ENCODE data around the gene ZNF316.
"Not testable (repeated sequence)": the region's sequence is repeated elsewhere in the genome, so short reads cannot be mapped to it uniquely, and the experiment has no call there.

Gene ZNF316

GRCh38 chr7:6647541-6647940 lies 10.4 kb downstream of the ZNF316 start:
- FAIRE-seq: no peak

DNA sequence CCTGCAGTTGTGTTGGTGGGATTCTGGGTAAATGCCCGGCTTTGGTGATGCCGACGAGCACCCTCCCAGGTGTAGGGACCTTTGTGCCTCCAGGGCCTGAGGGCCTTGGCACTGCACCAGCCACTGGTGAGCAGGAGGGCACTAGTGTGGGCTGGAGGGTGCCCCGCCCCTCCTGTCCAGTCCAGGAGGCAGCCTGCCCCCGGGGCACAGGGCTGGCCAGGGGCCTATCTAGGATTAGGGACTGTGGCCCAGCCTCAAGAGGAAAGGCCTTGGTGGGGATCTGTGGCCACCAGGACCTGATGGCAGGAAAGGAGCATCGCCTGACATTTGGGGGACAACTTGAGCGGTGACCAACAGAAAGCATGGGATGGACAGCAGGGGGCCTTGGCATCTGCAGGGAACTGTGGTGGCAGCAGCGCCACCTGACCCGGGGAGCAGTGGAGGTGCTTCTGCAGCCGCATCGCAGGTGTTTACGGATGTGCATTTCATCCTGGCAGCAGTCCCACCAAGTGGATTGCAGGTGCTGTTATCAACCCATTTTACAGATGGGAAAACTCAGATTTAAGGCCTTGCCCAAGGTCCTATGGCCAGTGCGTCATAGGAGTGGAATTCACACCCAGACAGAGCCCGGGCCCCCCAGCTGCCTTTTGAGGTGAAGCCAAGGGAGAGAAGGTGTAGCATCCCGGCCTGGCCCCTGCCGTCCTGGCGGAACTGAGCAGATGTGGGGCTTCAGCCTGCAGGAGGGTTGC lies 11.1 kb downstream of the ZNF316 start:
- FAIRE-seq: no peak

- FAIRE-seq: no peak
Measured at GRCh38 chr7:6648815-6649104, 11.6 kb downstream of the ZNF316 start.

- no peak for FAIRE-seq
Measured at GRCh38 chr7:6649241-6649961, 12.3 kb downstream of the ZNF316 start.

DNA sequence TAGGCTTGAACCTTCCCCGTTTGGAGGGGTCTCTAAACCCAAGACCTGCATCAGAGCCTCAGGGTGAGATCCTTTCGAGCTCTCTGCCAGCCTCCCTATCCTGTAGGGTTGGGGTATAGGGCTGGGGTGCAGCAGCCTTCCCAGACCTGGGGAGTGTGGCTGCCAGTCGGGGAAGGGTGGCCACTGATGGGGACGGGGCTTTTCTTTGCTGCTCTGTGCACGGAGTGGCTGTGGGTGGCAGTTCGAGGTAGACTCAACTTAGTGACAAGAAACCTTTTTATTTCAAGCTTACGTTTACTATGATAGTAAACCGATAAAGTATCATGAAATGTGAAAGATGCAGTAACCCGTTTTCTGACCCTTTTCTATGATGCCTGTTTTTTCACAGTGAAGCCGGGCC lies 13.0 kb downstream of the ZNF316 start:
- FAIRE-seq: no peak

DNA sequence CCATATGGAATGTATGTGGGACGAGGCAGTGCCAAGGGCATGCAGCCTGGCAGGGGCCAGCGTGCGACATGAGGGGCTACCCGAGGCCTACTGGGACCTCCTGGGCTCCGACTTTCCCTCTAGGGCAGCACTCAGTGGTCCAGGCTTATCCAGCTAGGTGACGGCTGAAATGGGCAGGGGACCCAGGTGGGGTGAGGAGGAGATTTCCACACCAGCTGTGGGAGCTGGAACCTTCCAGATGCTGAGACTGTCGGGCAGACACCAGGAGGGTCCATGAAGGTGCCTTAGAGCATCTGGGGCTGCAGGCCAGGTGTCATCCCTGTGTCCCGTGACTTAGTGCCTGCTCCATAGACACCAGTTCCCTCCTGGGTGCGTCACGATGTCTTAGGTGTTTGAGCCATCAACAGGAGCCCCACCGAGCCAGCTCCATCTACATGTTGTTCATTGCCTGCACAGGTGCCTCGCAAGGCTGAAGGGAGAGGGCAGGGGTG lies 13.4 kb downstream of the ZNF316 start:
- FAIRE-seq: no peak

DNA sequence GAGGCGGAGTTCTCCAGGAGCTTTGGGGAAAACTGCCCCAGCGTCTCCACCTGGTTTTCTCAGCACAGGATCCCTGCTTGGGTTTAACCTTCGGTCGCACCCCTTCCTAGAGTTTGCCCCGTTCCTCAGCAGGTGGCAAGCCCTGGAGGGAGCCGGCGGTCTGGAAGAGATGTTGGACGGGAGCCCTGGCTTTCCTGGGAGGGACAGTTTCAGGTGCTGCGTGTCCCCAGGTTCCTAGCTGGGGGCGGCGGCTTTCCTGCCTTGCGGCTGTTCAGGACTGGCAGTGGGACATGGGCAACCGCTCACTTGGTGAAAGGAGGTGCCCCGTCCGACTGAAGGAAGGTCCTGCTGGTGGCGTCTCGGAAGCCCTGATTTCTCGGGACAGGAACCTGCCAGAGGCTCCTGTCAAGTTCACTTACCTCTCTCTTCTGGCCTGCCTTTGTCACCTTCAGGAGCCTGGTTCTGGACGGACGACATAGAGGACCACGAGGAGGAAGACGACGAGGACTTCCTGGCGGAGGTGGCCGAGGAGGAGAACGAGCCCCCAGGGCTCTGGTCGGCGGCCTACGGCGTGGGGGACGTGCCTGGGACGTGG lies 14.8 kb downstream of the ZNF316 start:
- FAIRE-seq: no peak

DNA sequence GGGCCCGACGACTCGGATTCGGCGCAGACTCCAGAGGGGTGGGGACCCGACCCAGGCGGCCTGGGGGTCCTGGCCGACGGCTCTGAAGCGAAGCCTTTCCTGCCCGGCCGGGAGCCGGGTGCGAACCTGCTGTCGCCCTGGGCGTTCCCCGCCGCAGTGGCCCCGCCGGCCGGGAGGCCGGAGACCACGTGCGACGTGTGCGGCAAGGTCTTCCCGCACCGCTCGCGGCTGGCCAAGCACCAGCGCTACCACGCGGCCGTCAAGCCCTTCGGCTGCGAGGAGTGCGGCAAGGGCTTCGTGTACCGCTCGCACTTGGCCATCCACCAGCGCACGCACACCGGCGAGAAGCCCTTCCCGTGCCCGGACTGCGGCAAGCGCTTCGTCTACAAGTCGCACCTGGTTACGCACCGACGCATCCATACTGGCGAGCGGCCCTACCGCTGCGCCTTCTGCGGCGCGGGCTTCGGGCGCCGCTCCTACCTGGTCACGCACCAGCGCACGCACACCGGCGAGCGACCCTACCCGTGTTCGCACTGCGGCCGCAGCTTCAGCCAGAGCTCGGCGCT lies 15.4 kb downstream of the ZNF316 start:
- FAIRE-seq: no peak

- no peak for FAIRE-seq
Measured at GRCh38 chr7:6653071-6654003, 16.2 kb downstream of the ZNF316 start.

- FAIRE-seq: no peak
Measured at GRCh38 chr7:6654113-6654841, 17.2 kb downstream of the ZNF316 start.

GRCh38 chr7:6654842-6655610 lies 17.9 kb downstream of the ZNF316 start:
- no peak for FAIRE-seq

GRCh38 chr7:6655636-6656385 lies 18.7 kb downstream of the ZNF316 start:
- no peak for FAIRE-seq

DNA sequence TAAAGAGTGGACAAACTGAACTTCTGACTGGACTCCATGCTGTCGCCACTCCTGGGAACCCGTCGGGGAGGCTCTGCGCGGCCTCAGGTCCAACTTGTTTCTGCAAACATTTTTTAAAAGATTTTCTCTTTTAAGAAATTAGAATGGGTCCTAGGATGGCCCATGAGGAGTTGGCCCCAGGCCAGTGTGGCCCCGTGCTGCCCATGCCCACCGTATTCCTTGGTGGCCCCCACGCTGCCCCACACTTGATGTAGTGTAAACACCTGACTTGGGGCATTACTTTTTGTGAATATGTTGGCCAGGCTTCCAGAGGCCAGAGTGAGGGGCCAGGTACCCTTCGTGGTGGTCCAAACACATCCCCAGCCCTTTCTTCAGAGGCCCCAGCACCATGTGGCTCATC lies 19.3 kb downstream of the ZNF316 start:
- no peak for FAIRE-seq

DNA sequence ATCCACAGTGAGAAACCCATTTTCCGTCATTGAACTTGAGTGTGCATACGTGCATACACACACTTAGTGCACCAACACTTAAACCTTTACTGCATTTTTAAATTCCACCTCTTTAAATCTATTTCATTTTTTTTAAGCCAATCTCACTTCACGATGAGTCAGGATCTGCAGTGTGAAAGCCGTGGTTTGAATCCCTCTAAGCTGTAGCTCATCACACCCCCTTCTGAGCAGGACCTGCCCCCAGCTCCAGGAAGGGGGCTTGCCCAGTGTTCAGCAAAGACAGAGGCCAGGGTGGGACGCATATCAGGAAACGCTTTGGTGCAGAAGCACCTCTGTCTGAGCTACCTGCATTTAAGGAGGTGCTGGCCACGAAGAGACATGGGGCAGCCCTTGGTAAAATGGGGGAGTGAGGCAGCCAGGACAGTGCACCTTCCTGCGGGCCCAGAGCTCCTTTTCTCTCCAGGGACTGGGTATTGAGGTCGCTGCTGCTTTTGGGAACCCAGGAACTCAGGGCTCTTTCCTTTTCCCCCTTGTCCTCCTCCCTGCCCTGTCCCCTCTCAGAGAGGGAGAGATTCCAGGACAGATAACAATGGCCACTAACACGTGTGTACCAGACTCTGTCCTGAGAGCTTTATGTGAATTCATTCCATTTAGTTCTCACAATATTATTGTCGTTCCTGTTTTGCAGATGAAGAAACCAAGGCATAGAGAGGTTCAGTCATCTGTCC lies 21.7 kb downstream of the ZNF316 start:
- no peak for FAIRE-seq

DNA sequence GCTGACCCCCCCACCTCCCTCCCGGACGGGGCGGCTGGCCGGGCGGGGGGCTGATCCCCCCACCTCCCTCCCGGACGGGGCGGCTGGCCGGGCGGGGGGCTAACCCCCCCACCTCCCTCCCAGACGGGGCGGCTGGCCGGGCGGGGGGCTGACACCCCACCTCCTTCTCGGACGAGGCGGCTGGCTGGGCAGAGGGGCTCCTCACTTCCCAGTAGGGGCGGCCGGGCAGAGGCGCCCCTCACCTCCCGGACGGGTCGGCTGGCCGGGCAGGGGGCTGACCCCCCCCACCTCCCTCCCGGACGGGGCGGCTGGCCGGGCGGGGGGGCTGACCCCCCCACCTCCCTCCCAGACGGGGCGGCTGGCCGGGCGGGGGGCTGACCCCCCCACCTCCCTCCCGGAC lies 33.7 kb downstream of the ZNF316 start:
- FAIRE-seq: not testable (repeated sequence)

DNA sequence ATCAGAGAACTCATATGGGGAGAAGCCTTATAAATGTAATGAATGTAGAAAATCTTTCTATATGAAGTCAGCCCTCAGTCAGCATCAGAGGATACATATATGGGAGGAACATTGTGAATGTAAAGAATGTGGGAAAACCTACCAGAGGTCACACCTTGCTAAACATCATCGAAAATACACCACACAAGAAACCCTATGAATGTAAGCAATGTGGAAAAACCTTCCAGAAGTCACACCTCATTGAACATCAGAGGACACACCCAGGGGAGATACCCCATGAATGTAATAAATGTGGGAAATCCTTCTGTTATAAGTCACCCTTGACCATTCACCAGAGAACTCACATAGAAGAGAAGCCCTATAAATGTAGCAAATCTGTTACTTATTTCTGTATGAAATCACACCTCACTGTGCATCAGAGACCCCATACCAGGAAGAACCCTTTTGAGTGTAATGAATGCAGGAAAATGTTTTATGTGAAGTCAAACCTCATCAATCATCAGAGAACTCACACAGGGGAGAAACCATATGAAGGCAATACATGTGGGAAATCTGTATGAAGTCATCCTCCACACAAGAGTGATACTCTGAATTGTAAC lies 38.8 kb downstream of the ZNF316 start:
- no peak for FAIRE-seq

GRCh38 chr7:6680146-6680545 lies 43.0 kb downstream of the ZNF316 start:
- FAIRE-seq: no peak

- no peak for FAIRE-seq
Measured at GRCh38 chr7:6691103-6691502, 54.0 kb downstream of the ZNF316 start.

- no peak for FAIRE-seq
Measured at GRCh38 chr7:6691609-6692106, 54.5 kb downstream of the ZNF316 start.
